Central memory CD4-positive, alpha-beta T cell (primary cell): ENCODE results near the gene NAMPT.
"Not testable (repeated sequence)": the region's sequence is repeated elsewhere in the genome, so short reads cannot be mapped to it uniquely, and the experiment has no call there.

Experiments
- DNase-seq: peaks from one replicate; pipeline ENCODE4 v3.0.0; 2022

The NAMPT gene

DNA sequence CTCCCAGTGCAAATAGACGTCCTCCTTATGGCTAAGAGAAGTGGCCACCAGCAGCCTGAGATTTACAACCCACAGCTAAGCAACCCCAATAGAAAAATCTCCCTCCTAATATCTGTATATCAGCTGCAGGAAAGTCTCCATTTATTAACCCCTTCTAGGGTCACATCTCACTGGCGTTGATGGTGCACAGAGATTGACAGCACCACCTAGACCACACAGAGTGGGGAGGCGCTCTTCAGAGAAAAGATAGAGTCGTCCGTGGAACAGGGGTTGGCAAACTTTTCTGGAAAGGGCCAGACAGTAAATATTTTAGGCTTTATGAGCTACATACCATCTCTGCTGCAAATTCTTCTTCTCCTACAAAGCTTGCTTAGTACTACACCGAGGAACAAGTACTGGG is 60.0 kb downstream of the NAMPT start:
- no peak for DNase-seq

DNA sequence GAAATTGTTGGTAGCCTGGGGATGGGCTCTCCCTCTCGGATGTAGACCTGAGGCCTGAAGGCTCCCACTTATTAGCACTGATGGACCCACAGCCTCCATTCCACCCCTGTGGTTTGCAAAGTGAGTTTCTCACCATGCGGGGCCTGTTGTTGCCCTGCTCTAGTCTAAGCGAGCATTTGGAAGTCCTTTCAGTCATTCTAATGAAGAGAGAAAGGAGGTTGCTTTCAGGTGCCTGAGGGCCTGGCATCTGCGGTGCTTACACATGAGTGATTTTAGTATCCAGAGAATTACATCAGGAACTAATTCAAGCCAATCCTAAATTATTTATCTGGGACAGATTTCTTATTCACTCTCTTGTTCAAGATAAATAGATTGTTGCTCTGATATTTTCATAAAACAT is 61.6 kb downstream of the NAMPT start:
- no peak for DNase-seq

DNA sequence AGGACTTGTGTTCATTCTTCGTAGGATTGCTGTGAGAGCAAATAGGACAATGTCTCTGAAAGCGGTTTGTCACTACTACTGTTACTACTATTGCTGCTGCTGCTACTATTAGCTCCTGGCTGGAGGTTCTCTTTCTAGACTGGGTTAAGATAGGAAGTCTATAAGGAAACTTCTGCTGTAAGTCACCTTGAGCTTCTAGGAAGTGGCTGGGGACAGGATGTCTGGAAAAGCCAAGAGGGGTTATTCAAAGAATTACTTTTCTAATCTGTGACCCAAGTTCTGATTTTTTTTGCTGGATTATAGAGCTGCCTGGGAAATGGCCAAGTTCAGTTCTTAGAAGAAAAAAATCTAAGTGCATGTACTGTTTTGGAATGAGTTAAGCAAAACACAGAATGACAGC is 62.2 kb downstream of the NAMPT start:
- DNase-seq: no peak

DNA sequence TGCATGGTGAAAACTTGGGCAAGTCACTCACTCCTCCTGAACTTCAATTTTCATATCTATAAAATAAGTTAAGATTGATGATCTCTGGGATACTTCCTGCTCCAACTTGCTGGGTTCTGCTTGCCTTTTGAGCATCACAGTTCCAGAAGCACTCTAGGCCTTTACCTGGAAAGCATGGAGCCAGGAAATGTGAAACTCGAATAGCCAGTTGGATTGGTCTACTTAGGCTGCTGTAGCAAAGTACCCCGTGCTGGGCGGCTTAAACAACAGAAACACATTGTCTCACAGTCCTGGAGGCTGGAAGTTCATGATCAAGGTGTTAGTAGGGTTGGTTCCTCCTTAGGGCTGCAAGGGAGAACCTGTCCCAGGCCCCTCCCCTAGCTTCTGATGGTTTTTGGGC is 64.5 kb downstream of the NAMPT start:
- DNase-seq: no peak

DNA sequence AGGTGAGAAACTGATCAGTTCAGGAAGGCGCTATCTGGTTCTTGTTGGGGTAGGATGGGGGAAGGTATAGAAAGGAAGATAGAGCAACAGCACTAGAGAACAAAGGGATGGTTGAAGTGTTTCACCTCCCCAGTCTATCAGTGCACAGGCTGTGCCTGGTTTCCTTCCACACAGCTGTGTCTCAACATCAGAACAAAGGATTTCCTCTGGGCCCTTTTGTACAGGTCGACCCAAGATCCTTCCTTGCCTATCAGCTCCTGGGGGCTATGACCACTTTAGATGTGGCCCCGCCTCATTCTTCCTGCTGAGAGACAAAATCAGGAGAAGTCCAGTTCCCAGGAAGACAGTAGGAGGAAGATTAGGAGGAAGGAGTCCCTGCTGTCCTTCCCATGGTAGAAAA is 65.6 kb downstream of the NAMPT start:
- no peak for DNase-seq

DNA sequence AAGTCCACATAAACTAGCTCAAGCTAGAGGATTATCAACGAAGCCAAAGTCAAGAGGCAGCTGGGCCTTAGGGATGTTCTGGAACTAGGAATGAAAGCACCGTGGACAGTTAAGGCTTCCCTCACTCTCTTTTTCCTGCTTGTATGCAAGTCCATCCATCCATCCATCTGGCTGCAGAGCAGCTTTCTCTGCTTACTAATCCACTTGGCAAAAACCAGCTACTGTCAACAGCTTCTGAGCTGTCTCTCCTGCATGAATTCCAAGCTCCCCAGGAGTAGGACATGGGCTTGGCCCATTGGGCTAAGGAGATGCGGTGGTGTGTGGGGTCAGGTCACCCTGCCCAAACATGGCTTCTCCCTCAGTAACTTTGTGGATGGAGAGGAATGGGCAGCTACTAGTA is 66.2 kb downstream of the NAMPT start:
- DNase-seq: no peak

DNA sequence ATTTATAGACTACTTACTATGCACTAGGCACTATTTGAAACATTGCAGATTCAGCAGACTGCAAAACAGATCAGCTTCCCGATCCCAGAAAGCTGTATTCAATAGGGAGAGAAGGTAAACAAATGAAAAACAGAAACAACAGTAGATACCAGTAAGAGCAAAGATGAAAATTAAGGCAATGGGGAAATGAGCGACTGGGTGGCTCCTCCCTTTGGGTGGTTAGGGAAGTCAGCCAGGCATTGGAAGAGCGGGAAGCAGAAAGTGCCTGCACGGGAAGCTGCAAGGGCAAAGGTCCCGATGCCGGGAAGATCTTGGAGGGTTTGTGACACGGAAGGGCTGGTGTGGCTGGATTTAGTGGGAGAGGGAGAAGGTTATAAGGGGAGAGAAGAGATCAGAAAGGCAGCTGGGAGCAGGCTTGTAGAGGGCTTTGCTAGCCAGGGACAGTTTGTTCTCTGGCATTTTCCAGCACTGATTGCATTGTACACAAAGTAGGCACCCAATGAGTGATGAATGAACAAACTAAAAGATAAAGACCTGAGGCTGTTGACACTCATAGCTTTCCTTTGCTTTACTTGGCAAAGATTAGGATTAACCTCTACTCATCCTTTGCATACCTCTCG is 67.8 kb downstream of the NAMPT start:
- no peak for DNase-seq

DNA sequence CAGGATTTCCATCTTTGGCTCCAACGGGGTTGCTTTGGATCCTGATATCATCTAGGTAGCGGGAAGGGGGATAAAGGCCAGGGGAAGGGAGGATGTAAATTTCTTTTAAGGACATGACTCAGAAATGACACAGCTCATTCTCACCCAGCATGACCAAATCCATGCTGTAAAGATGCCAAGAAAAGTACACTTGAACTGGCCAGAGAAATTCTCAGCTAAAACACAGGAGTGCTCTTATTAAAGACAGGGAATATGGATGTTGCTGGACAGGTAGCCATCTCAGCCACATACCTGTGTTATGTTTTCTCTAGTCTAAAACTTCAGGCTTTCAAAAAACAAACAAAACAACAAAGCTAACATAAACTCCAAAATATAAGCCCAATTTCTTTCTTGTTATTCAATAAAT is 68.3 kb downstream of the NAMPT start:
- no peak for DNase-seq

DNA sequence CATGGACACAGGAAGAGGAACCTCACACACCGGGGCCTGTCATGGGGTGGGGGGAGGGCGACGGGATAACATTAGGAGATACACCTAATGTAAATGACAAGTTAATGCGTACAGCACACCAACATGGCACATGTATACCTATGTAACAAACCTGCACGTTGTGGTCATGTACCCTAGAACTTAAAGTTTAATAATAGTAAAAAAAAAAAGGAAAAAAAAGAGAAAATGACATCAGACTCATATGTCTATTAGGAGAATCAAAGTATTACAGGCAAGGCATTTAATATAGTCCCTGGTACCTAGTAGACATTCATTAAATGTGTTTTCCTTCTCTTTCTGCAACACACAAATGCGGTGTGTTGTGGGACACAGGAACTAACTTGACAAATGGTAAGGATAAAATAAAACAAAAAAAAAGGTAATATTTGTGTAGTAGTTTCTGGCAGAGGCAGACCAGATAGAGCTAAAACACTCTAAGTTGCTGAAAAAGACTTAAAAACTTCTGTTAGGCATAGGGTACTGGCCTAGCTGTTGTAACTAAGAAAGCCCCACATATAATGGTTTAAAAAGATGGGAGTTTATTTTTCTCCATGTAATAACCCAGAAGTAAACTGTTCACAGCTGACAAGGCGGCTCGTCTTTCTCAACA is 68.8 kb downstream of the NAMPT start:
- DNase-seq: no peak

DNA sequence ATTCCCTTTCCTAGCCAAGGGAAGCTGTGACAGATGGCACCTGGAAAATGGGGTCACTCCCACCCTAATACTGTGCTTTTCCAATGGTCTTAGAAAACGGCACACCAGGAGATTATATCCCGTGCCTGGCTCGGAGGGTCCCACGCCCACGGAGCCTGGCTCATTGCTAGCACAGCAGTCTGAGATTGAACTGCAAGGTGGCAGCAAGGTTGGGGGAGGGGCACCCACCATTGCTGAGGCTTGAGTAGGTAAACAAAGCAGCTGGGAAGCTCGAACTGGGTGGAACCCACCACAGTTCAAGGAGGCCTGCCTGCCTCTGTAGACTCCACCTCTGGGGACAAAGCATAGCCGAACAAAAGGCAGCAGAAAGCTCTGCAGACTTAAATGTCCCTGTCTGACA is 75.8 kb downstream of the NAMPT start:
- DNase-seq: not testable (repeated sequence)

DNA sequence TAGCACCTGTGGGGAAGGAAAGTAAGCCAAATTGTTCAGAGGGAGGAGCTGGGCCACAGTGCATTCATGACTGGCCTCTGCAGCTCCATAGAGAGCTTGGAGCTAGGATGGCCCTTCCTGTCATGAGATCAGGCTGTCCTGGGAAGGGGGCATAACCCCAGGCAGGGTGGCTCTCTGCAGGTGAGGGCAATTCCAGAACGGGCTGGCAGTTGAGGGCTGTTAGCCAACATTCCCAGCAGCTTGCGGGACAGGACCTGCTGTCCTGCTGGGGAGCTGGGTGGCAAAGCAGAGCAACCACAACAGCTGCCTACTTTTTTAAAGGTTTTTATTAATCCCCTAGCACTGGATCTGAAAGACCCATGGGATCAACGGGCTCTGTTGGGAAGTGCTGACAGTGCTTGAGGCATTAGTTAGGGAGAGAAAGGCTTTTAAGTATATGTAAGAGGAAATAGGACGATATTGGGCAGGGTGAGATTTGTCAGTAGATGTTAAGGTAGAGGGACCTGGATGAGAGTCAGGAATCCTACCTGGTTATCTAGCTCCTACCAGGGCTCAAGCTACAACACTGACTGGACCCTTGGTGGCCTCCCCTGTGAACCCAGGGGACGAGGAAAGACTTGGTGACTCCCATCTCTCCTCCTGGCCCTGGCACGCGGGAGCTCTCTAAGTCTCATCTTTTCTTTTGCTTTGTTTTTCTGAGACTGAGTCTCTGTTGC is 77.8 kb downstream of the NAMPT start:
- DNase-seq: no peak

DNA sequence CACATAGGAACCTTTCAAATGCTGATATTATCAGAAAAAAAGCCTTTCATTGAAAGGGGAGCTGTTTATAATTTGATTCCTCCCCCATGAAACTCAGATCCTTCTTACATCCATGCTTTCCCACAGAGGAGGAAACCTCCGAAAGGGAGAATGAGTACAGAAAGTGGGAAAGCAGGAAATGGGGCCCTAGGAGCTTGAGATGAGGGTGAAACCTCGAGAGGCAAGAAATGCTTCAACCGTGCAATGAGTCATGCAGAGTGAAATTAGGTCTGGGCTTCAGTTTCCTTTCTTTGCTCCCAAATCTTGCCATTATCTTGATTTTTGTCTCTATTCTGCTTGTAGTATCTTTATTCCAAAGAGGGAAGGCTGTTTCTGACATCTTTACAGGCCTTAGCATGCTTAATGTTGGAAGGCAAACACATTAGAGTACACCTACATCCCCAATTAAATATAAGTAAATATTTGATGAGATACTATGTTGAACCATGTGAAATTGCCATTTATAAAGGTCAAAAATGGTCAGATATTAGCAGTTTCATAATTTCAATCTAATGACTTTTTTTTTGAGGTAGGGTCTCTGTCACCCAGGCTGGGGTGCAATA is 79.1 kb downstream of the NAMPT start:
- no peak for DNase-seq

DNA sequence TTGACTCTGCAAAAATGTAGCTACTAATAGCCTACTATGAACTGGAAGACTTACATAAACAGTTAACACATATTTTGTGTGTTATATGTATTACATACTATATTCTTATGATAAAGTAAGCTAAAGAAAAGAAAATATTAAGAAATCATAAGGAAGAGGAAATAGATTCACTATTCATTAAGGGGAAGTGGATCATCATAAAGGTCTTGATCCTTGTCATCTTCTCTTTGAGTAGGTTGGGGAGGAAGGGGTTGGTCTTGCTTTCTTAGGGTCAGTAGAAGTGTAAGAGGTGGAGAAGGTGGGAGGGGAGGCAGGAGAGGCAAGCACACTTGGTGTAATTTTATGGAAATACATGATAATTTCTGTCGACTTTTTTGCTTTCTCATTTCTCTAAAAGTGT is 81.3 kb downstream of the NAMPT start:
- DNase-seq: no peak

DNA sequence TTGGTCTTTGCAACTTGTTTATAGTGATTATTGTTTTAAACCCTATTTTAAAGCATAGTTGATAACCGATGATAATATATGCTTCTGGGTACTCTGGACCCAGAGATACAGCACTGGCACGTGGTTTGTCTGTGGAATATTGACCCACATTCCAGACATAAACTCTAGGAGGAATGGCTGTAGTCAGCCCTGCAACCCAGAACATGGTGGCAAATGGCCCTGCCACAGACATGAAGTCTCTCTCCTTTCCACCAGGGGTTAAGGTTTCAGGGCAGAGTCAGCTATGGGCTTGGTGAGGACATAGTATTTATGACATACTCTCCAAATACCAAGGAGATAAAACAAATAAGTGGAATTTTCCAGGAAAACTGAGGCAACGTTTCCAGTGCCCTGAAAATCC is 83.6 kb downstream of the NAMPT start:
- DNase-seq: no peak

DNA sequence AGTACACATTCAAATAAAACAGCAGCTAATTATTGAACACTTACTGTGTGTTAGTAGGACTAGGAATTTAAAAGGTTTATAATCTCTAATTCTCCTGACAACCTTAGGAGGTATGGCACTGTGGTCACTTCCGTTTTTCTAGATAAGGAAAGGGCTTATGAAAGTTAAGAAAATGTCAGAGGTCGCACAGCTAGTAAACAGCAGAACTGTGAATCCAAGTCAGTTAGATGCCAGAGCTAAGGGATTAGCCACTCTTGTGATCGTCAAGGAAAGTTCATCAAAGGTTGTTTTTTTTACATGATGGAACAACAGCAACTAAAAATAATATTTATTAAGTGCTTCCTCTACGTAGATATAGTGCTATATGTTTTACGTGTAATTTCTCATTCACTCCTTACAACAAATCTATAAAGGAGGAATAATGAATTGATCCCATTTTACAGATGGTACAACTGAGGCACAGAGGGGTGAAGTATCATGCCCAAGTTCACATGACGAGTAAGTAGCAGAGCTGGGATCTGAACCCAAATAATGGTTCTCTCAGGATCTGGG is 84.9 kb downstream of the NAMPT start:
- no peak for DNase-seq

DNA sequence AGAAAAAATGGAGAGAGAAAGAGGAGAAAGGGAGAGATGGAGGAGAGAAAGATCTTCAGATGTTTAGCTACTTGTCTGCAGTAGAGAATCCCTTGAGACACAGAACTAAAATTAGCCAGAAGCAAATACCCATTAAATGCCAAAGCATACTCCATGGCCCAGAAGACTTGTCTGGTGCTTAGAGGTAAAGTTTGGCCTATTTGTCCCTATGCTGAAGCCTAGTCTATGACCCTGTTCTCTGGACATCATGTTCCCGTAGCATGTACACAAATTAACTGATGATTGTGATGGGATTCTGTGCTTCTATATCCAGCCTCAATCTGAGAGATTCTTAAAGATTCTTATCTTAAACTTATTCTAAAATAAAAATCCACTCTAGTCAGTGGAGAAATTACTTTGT is 85.8 kb downstream of the NAMPT start:
- DNase-seq: no peak
